ENCODE measurements around the gene SSX2. TPM values are rescaled to one million over a fixed set of nuclear protein-coding genes. Genes with fewer than 3 reads are reported as not detected.
"Not testable (repeated sequence)": the region's sequence is repeated elsewhere in the genome, so short reads cannot be mapped to it uniquely, and the experiment has no call there.

SSX2 gene, protein sequence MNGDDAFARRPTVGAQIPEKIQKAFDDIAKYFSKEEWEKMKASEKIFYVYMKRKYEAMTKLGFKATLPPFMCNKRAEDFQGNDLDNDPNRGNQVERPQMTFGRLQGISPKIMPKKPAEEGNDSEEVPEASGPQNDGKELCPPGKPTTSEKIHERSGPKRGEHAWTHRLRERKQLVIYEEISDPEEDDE
- not detected for total RNA-seq

DNA sequence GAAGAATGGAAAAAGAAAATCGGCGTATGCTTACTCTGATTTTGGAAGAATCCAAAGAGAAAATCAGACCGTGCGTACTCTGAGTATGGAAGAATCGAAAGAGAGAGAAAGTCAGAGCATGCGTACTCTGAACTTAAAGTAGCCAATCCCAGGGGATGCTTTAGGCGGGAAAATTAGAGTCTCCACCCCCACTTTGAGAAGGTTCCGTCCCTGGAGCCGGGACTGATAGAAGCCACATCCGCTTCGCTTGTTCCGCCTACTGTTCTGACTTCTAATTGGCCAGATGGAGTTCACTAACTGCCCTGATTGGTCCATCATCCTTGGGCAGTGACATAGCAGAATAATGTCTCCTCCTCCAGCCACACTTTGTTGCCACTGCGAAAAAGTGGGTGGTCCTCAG is at the start of gene SSX2:
TSS of gene SSX2 (minus strand) at position 101 of the 400 bp plus-strand sequence. CDS start 1,429 bp downstream, outside the sequence.
- not testable (repeated sequence) for DNase-seq

DNA sequence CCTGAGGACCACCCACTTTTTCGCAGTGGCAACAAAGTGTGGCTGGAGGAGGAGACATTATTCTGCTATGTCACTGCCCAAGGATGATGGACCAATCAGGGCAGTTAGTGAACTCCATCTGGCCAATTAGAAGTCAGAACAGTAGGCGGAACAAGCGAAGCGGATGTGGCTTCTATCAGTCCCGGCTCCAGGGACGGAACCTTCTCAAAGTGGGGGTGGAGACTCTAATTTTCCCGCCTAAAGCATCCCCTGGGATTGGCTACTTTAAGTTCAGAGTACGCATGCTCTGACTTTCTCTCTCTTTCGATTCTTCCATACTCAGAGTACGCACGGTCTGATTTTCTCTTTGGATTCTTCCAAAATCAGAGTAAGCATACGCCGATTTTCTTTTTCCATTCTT is 44.0 kb upstream of the SSX2 start, which contains the start of gene SSX2B:
TSS of gene SSX2B (plus strand) at position 301 of the 400 bp plus-strand sequence. CDS start 1,429 bp downstream, outside the sequence.
- DNase-seq: not testable (repeated sequence)

DNA sequence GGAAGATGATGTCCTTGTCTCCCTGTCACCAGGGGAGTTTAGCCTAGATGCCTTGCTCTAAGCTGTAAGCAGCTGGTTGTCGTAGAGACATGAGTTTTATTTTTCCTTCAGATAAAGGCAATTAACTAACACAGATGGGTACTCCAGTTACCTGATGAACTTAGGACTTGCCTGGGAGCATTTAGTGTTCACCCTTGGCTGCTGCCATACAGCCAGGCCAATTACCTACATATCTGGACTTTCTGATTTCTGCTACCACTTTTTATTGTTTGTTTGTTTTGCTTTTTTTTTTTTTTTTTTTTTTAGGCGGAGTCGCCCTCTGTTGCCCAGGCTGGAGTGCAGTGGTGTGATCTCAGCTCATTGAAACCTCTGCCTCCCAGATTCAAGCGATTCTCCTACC is 14.9 kb downstream of the SSX2 start:
- DNase-seq: not testable (repeated sequence)

DNA sequence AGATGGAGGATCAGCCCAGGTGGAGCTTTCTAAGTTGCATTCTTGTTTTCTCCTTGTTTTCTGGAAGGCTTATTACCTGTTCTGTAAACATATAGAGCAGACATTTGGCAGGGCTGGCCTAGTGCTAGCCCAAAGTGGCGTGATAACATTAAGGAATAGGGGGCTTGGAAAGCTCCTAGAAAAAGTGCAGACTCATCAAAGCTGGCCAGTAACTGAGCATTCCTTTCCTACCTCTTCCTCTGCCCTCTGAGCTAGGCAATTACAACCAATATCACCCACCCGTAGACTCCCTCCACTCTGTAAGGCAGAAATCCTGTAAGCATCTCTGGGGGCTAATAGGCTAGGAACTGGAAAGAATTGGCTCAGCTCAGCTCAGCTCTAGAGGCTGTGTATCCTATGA is 44.8 kb downstream of the SSX2 start:
- DNase-seq: not testable (repeated sequence)

DNA sequence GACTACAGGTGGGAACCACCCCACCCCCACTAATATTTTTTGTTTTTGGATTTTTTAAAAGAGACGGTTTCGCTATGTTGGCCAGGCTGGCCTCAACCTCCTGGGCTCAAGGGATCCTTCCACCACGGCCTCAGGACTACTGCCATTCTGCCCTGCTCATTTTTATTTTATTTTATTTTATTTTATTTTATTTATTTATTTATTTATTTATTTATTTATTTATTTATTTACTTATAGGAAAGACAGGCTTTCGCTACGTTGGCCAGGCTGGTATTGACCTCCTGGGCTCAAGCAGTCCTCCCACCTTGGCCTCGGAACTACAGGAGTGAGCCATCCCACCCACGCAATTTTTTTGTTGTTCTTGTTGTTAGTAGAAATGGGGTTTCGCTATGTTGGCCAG is 51.5 kb downstream of the SSX2 start:
- not testable (repeated sequence) for DNase-seq

DNA sequence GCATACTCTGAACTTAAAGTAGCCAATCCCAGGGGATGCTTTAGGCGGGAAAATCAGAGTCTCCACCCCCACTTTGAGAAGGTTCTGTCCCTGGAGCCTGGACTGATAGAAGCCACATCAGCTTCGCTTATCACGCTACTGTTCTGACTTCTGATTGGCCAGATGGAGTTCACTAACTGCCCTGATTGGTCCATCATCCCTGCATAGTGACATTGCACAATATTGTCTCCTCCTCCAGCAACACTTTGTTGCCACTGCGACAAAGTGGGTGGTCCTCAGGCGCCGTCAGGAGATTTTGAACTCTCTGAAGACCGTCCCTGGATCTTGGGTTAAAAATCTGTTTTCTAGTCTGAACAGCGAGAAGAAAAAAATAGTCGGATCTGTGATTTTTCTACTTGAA is 52.2 kb downstream of the SSX2 start, which contains the start of gene SSX7:
TSS of gene SSX7 (minus strand) at position 101 of the 400 bp plus-strand sequence. CDS start 1,428 bp downstream, outside the sequence.
- DNase-seq: not testable (repeated sequence)

DNA sequence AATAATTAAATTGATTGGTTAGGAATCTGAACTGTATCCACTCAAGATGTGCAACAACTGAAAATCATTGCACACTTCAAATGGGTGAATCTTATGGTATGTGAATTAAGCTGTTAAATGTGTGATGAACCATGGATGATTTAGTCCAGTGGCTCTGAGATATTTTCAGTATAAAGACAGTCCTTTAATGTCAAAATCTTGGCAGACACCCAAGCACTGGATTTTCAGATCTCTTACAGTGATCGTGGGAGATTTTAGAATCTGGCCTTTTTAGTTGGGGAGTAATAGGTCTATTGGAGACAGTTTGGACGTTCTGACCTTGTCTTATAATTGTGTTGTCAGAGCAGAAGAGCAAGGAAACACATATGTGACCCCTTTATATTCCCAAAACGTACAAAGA is 56.3 kb downstream of the SSX2 start:
- DNase-seq: not testable (repeated sequence)

DNA sequence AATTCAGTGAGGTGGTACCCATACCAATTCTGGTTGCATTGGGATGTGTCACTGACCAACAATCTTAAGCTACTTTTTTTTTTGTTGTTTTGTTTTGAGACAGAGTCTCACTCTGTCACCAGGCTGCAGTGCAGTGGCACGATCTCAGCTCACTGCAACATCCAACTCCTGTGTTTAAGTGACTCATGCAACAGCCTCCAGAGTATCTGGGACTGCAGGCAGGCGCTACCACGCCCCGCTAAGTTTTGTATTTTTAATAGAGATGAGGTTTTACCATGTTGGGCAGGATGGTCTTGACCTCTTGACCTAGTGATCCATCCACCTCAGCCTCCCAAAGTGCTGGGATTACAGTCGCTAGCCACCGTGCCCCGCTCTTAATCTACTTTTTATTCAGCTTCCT is 58.0 kb downstream of the SSX2 start:
- DNase-seq: not testable (repeated sequence)

Small RNAs within 50 kb of the gene (small RNA-seq; reads per million reads assigned to genes)
- gene AC244505.3 (not detected), gene AC244505.5 (not detected), gene AL450023.3 (not detected), gene RNA5SP504 (not detected)

Other genes starting within 250 kb of the SSX2 start
- not detected for gene XAGE1A, start 211.4 kb downstream of the SSX2 start, total RNA-seq
- gene XAGE1B, start 190.1 kb downstream of the SSX2 start, total RNA-seq: 0.78 TPM
- gene SSX7, start 52.3 kb downstream of the SSX2 start, total RNA-seq: not detected
- gene SSX2B, start 44.1 kb upstream of the SSX2 start, total RNA-seq: not detected
- not detected for gene SPANXN5, start 90.2 kb upstream of the SSX2 start, total RNA-seq
- not detected for gene XAGE5, start 104.1 kb upstream of the SSX2 start, total RNA-seq
- gene XAGE3, start 160.9 kb upstream of the SSX2 start, total RNA-seq: not detected
- 10.6 TPM for gene FAM156B, start 190.2 kb upstream of the SSX2 start, total RNA-seq

Data from occipital lobe (tissue), 3 donors.